Measurements from ENCODE around the gene OSBPL6.

Gene OSBPL6

DNA sequence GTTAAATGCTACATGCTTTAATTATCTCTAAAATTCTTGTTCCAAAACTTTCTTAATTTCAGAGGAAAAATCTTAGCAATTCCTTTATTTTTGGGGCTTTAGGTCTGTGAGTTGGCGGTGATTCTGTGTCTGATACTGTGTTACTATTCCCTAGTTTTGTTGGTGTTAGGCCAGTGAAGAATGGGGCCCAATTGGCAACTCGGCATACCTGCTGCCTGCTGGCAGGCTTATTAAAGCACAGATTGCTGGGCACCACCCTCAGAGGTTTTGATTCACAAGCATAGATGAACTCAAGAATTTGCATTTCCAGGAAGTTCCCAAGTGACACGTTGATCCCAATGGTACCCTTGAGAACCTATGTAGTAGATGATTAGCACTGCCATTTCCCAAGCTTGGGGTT is 101.6 kb downstream of the OSBPL6 start:
- no peak overlapping the region for H3K4me3 ChIP-seq (ENCODE audit: low read depth, low read length)

DNA sequence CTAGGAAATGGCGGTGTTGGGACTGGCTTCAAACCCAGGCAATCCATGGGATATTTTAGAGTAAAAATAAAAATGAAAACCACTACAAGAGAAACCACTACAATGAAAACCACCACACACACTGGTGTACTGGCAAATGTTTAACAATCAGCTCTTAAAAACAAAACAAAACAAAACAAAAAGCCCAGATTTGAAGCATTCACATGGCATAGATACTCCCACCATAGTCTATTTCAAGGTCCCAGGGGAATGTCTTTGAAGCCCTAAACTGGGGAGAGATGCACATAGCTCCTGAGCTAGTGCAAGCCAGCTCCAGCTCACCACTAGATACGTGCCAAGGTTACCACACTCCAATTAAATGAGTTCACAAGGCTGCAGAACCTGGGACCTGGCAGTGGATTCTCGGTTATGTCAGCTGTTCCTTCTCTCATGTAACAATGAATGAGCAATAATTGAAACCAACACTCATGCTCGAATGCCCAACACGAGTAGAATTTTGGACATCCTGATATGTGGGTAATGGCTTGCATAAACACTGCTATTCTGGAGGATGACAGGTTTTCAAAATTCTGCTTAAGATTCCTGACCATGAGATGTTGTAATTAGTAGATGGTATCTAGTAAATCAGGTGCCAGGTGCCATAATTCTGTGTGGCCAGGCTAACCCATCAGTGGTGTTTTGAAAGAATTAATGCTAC is 102.2 kb downstream of the OSBPL6 start:
- TF ChIP-seq, protein P1, sequence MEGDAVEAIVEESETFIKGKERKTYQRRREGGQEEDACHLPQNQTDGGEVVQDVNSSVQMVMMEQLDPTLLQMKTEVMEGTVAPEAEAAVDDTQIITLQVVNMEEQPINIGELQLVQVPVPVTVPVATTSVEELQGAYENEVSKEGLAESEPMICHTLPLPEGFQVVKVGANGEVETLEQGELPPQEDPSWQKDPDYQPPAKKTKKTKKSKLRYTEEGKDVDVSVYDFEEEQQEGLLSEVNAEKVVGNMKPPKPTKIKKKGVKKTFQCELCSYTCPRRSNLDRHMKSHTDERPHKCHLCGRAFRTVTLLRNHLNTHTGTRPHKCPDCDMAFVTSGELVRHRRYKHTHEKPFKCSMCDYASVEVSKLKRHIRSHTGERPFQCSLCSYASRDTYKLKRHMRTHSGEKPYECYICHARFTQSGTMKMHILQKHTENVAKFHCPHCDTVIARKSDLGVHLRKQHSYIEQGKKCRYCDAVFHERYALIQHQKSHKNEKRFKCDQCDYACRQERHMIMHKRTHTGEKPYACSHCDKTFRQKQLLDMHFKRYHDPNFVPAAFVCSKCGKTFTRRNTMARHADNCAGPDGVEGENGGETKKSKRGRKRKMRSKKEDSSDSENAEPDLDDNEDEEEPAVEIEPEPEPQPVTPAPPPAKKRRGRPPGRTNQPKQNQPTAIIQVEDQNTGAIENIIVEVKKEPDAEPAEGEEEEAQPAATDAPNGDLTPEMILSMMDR (IDR thresholded peaks at IDR 0.05; ENCODE audit: borderline replicate concordance, insufficient read depth, low read depth, low read length), result no peak
- H3K4me3 ChIP-seq (ENCODE audit: low read depth, low read length), result no peak overlapping the region

More for the DNA sequence above, 101.6 kb downstream of the OSBPL6 start:
- TF ChIP-seq, protein P1 (IDR thresholded peaks at IDR 0.05; ENCODE audit: borderline replicate concordance, insufficient read depth, low read depth, low read length), result no peak

DNA sequence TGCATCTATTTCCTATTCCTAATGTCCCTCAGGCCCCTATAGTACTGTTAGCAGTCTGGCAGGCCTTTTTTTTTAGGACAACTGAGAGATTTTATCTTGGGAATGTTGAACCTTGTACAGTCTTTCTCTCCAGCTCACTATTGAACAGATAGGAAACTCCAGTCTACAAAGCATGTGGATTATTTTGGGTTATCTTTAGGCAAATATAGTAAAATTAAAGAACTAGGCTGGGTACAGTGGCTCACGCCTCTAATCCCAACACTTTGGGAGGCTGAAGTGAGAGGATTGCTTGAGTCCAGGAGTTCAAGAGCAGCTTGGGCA is 102.7 kb downstream of the OSBPL6 start:
- H3K4me3 ChIP-seq (ENCODE audit: low read depth, low read length), result no peak overlapping the region
- TF ChIP-seq, protein P1 (IDR thresholded peaks at IDR 0.05; ENCODE audit: borderline replicate concordance, insufficient read depth, low read depth, low read length), result no peak

DNA sequence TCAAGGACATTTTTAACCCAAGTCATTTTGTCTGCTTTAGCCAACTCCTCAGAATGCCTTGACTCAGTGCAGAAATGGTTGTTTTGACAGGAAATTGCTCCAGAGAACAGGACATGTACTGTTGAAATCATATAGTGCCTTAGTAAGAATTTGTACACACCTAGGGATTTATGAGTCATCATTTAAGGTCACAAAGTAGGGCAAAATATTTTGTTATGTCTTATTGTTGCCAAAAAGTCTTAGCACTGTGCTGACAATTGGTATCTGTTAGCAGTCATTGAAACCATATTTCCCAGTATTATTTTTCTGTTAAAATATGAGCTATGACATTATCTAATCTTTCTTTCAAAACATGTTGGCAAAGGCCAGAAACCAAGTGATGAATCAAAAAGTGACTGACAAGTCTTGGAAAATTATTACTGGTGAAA is 104.5 kb downstream of the OSBPL6 start:
- H3K4me3 ChIP-seq (ENCODE audit: low read depth, low read length), result no peak overlapping the region
- TF ChIP-seq, protein P1 (IDR thresholded peaks at IDR 0.05; ENCODE audit: borderline replicate concordance, insufficient read depth, low read depth, low read length), result no peak

DNA sequence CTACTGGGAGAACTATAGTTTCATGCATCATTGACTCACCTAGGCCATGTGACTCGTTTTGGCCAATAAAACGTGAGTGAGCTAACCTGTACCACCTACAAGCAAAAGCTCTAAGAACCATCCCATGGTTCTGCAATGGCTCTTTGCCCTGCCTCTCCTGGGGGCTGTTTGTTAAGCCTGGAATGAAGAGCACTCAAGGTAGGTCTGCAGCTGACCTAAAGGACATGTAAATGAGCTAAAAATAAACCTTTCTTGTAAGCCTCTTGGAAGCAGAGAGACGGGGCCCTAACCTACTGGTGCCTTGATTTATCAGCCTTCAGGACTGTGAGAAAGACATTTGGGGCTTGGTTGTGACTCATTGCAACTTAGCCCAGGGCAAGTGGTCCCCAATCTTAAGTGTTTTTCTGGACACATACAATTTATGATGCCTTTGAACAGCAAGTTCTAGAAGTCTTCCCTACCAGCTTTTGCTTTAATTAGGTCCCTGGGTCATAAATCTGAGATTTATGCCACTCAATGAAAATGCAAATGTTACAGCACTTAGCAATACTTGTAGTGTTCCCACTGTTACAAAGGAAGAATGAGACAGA is 107.4 kb downstream of the OSBPL6 start:
- H3K4me3 ChIP-seq (ENCODE audit: low read depth, low read length), result no peak overlapping the region
- TF ChIP-seq, protein P1 (IDR thresholded peaks at IDR 0.05; ENCODE audit: borderline replicate concordance, insufficient read depth, low read depth, low read length), result no peak

DNA sequence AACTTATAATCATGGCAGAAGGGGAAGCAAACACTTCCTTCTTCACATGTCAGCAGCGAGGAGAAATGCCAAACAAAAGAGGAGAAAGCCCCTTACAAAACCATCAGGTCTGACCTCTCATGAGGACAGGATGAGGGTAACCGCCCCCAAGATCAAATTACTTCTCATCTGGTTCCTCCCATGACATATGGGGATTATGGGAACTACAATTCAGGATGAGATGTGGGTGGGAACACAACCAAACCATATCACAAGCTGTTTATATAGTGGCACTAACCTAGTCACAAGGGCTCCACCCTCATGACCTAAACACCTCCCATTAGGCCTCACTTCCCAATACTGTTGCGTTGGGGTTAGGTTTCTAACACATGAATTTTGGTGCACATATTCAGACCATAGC is 110.0 kb downstream of the OSBPL6 start:
- no peak overlapping the region for H3K4me3 ChIP-seq (ENCODE audit: low read depth, low read length)
- TF ChIP-seq, protein P1 (IDR thresholded peaks at IDR 0.05; ENCODE audit: borderline replicate concordance, insufficient read depth, low read depth, low read length), result no peak
